GM12878 (cell line): ENCODE measurements around the gene LTN1. TPM values are rescaled to one million over a fixed set of nuclear protein-coding genes. Genes with fewer than 3 reads are reported as not detected.

Experiments used
- ATF7 ChIP-seq: fragments of 450-650 bp; IDR thresholded peaks from 2 replicates; pipeline ENCODE4 v1.6.1; 2016; ENCODE audit warnings: low read depth, mild to moderate bottlenecking
- BCLAF1 ChIP-seq: fragments of 450-650 bp; IDR thresholded peaks from 2 replicates; pipeline ENCODE4 v1.6.1; 2017; ENCODE audit warnings: antibody characterized with exemption, mild to moderate bottlenecking, moderate library complexity
- CREB1 ChIP-seq: IDR thresholded peaks from 2 replicates; pipeline ENCODE4 v1.6.1; 2012; ENCODE audit warnings: low read depth, mild to moderate bottlenecking, inconsistent platforms
- ESRRA ChIP-seq: IDR thresholded peaks from 2 replicates; pipeline ENCODE4 v1.6.1; 2012; ENCODE audit warnings: mild to moderate bottlenecking, low read length, improper control_type of control experiment
- ETV6 ChIP-seq, 2 experiments: fragments of 450-650 bp in 1 of 2; IDR thresholded peaks in 1 of 2; conservative IDR thresholded peaks in 1 of 2; 2 replicates each; pipeline ENCODE4 v1.6.1; 2014; ENCODE audit warnings: antibody characterized with exemption in 1 of 2, borderline replicate concordance in 1 of 2, low read depth in 1 of 2, mild to moderate bottlenecking in 1 of 2, moderate library complexity in 1 of 2
- HDAC6 ChIP-seq: fragments of 200-600 bp; sonication (generic); IDR thresholded peaks from one replicate; pipeline ENCODE4 v1.8.0; 2017; ENCODE audit warnings: antibody characterized with exemption; ENCODE audit not compliant: unreplicated experiment
- KLF5 ChIP-seq: fragments of 450-650 bp; IDR thresholded peaks from 2 replicates; pipeline ENCODE4 v1.6.1; 2014; ENCODE audit warnings: mild to moderate bottlenecking; ENCODE audit not compliant: partially characterized antibody
- LARP7 ChIP-seq: fragments of 450-650 bp; IDR thresholded peaks from 2 replicates; pipeline ENCODE4 v1.6.1; 2017; ENCODE audit warnings: mild to moderate bottlenecking
- MAX ChIP-seq: IDR thresholded peaks from 2 replicates; pipeline ENCODE4 v1.6.1; 2012; ENCODE audit warnings: low read depth, low read length, improper control_type of control experiment
- MTA2 ChIP-seq: fragments of 450-650 bp; IDR thresholded peaks from 2 replicates; pipeline ENCODE4 v1.6.1; 2016; ENCODE audit warnings: low read depth, mild to moderate bottlenecking, moderate library complexity
- NFYA ChIP-seq: IDR thresholded peaks from 2 replicates; pipeline ENCODE4 v1.6.1; 2011; ENCODE audit warnings: low read depth, mild to moderate bottlenecking, low read length, improper control_type of control experiment, borderline replicate concordance
- NR2F1 ChIP-seq: fragments of 450-650 bp; conservative IDR thresholded peaks from 2 replicates; pipeline ENCODE4 v1.6.1; 2017; ENCODE audit warnings: mild to moderate bottlenecking
- RAD21 ChIP-seq: IDR thresholded peaks from 2 replicates; pipeline ENCODE4 v1.6.1; 2011; ENCODE audit warnings: mild to moderate bottlenecking, low read depth, low read length, moderate library complexity; ENCODE audit not compliant: insufficient read depth
- RB1 ChIP-seq: fragments of 450-650 bp; formaldehyde crosslinking; IDR thresholded peaks from 2 replicates; pipeline ENCODE4 v1.6.1; 2017; ENCODE audit warnings: mild to moderate bottlenecking, borderline replicate concordance
- RELA ChIP-seq: fragments of 450-650 bp; IDR thresholded peaks from 2 replicates; pipeline ENCODE4 v1.8.0; 2014; ENCODE audit warnings: borderline replicate concordance; ENCODE audit not compliant: partially characterized antibody
- SPI1 ChIP-seq: IDR thresholded peaks from 2 replicates; pipeline ENCODE4 v1.6.1; 2011; ENCODE audit warnings: low read depth, mild to moderate bottlenecking, low read length, moderate library complexity, borderline replicate concordance; ENCODE audit not compliant: insufficient read depth
- SUZ12 ChIP-seq: fragments of 200-600 bp; sonication (generic); IDR thresholded peaks from one replicate; pipeline ENCODE4 v1.6.1; 2018; ENCODE audit warnings: antibody characterized with exemption, mild to moderate bottlenecking; ENCODE audit not compliant: unreplicated experiment
- ZBED1 ChIP-seq: IDR thresholded peaks from 2 replicates; pipeline ENCODE4 v1.6.1; 2016; ENCODE audit warnings: borderline replicate concordance
- ZBTB33 ChIP-seq: fragments of 450-650 bp; IDR thresholded peaks from 2 replicates; pipeline ENCODE4 v1.6.1; 2017; ENCODE audit warnings: mild to moderate bottlenecking
- ZBTB4 ChIP-seq: fragments of 450-650 bp; formaldehyde crosslinking; IDR thresholded peaks from 2 replicates; pipeline ENCODE4 v1.4.0; 2022; ENCODE audit warnings: mild to moderate bottlenecking, moderate library complexity
- ZNF274 ChIP-seq: IDR thresholded peaks from one replicate; pipeline ENCODE4 v1.8.0; 2011; ENCODE audit not compliant: insufficient read length, insufficient read depth
- ZNF622 ChIP-seq: fragments of 450-650 bp; IDR thresholded peaks from 2 replicates; pipeline ENCODE4 v1.6.1; 2017; ENCODE audit warnings: mild to moderate bottlenecking, inconsistent platforms
- polyA plus RNA-seq, 11 experiments: library from polyadenylated mRNA; depleted of rRNA in 4 of 11; unstranded in 6 of 11; stranded (reverse) in 5 of 11; fragments of >200 nt; fragmentation: Nextera tagmentation in 4 of 11; fragmentation: Illumina TruSeq in 1 of 11; extraction: Ambion mirVana in 4 of 11; extraction: Trizol in 1 of 11; gene quantifications; 1 replicate in 1 of 11; 2 replicates in 10 of 11; pipeline versions ENCODE4 v1.2.1 to v1.2.3, GENCODE V29; 2011 to 2016; ENCODE audit warnings: inconsistent platforms in 2 of 11, missing spikeins in 2 of 11, low read depth in 1 of 11
- total RNA-seq, 4 experiments: library from RNA; depleted of rRNA in 3 of 4; stranded (reverse); fragments of >200 nt in 3 of 4; fragmentation: Illumina TruSeq in 1 of 4; extraction: Trizol in 1 of 4; gene quantifications; 2 replicates each; pipeline versions ENCODE4 v1.2.1 to v1.2.3, GENCODE V29; 2013 to 2021

The LTN1 gene
- total and polyA plus RNA-seq, 10 of the 15 experiments (the other 5 are each of a cell fraction or from before 2014, with no cell fraction given): 3.5 to 17.3 (median 12.3) TPM

GRCh38 chr21:28992526-28993292 is at the start of gene LTN1 (continued):
- TF ChIP-seq ZBTB4 (no peak), SPI1 (peak; percentile 70), ZNF274 (no peak), KLF5 (peak; percentile 75), RAD21 (0 out of 2 replicates have a peak, but pooled peaks have one; percentile 4), LARP7 (peak; percentile 33; the same call in 1 of the 2 replicates), RB1 (peak; percentile 87; the same call in 1 of the 2 replicates), CREB1 (peak; percentile 97), HDAC6 (no peak), ZNF622 (no peak), NR2F1 (no peak), RELA (peak; percentile 75), BCLAF1 (no peak), SUZ12 (no peak), ATF7 (peak; percentile 99), MTA2 (no peak), NFYA (peak; percentile 66; the same call in 1 of the 2 replicates), ESRRA (no peak), ZBTB33 (no peak), ETV6 (conservative IDR thresholded peaks at IDR 0.05 in 1 of 2, IDR thresholded peaks at IDR 0.05 in 1 of 2; ENCODE audit: borderline replicate concordance in 1 of 2, low read depth in 1 of 2) (peak in 1 of 2 experiments; percentile 83; a peak in 2 of 4 replicates), MAX (no peak; the same call in 1 of the 2 replicates), ZBED1 (no peak)
